Stimulated activated CD4-positive, alpha-beta T cell treated with anti-CD3 and anti-CD28 coated beads, Interleukin-1b, Interleukin-23, amount 100 ng/mL, for 24 hours (primary cell): Measurements from ENCODE around the gene EPC2.
"Not testable (repeated sequence)": the region's sequence is repeated elsewhere in the genome, so short reads cannot be mapped to it uniquely, and the experiment has no call there.

Experiments
- DNase-seq, 4 experiments: peaks; one replicate each; pipeline ENCODE4 v3.0.0-alpha.2; 2020; ENCODE audit warnings: low read depth in 4 of 4, low spot score in 1 of 4

EPC2 gene

GRCh38 chr2:148674063-148675020 lies 29.8 kb downstream of the EPC2 start:
- DNase-seq = no peak

- DNase-seq = no peak
Observed at GRCh38 chr2:148675708-148676107, 31.2 kb downstream of the EPC2 start.

- not testable (repeated sequence) for DNase-seq
Observed at GRCh38 chr2:148678302-148679179, 34.0 kb downstream of the EPC2 start.

GRCh38 chr2:148680462-148680861 lies 35.9 kb downstream of the EPC2 start:
- no peak for DNase-seq

- no peak for DNase-seq
Observed at GRCh38 chr2:148681443-148681842, 36.9 kb downstream of the EPC2 start.

- not testable (repeated sequence) for DNase-seq
Observed at GRCh38 chr2:148681862-148682261, 37.3 kb downstream of the EPC2 start.

GRCh38 chr2:148684507-148684906 lies 40.0 kb downstream of the EPC2 start:
- DNase-seq = no peak

- DNase-seq = no peak
Observed at GRCh38 chr2:148687543-148687942, 43.0 kb downstream of the EPC2 start.

- DNase-seq = not testable (repeated sequence)
Observed at GRCh38 chr2:148688011-148688410, 43.5 kb downstream of the EPC2 start.

- DNase-seq = no peak
Observed at GRCh38 chr2:148696985-148697384, 52.4 kb downstream of the EPC2 start.

GRCh38 chr2:148699830-148700229 lies 55.3 kb downstream of the EPC2 start:
- DNase-seq = no peak

- no peak for DNase-seq
Observed at GRCh38 chr2:148701039-148701438, 56.5 kb downstream of the EPC2 start.

GRCh38 chr2:148701877-148702276 lies 57.3 kb downstream of the EPC2 start:
- no peak for DNase-seq

- no peak for DNase-seq
Observed at GRCh38 chr2:148702475-148702874, 57.9 kb downstream of the EPC2 start.

- no peak for DNase-seq
Observed at GRCh38 chr2:148704247-148704646, 59.7 kb downstream of the EPC2 start.

GRCh38 chr2:148716378-148716920 lies 71.9 kb downstream of the EPC2 start:
- no peak for DNase-seq

GRCh38 chr2:148718039-148718438 lies 73.5 kb downstream of the EPC2 start:
- DNase-seq = no peak

- no peak for DNase-seq
Observed at GRCh38 chr2:148719195-148719749, 74.7 kb downstream of the EPC2 start.

- DNase-seq = no peak
Observed at GRCh38 chr2:148719941-148720436, 75.4 kb downstream of the EPC2 start.

- no peak for DNase-seq
Observed at GRCh38 chr2:148720501-148721001, 76.0 kb downstream of the EPC2 start.

- DNase-seq = no peak
Observed at GRCh38 chr2:148721520-148721931, 77.0 kb downstream of the EPC2 start.
